GM12891 (cell line): ENCODE data around the gene FGF11.

Experiments
- DNase-seq: peaks from one replicate; pipeline ENCODE4 v3.0.0; 2011; ENCODE audit warnings: low spot score; ENCODE audit not compliant: insufficient read length
- FAIRE-seq: peaks from 2 replicates; lab custom pipeline; 2011; peaks lifted over from hg19 to GRCh38; lab: Jason Lieb, UNC
- PAX5 ChIP-seq: IDR thresholded peaks from 2 replicates; pipeline ENCODE4 v1.6.1; 2011; ENCODE audit warnings: low read length, moderate library complexity, mild to moderate bottlenecking; ENCODE audit not compliant: insufficient read depth, severe bottlenecking
- POLR2A ChIP-seq: IDR thresholded peaks from 2 replicates; pipeline ENCODE4 v1.6.1; 2011; ENCODE audit warnings: low read depth, low read length, control low read depth
- POLR2AphosphoS5 ChIP-seq: IDR thresholded peaks from 2 replicates; pipeline ENCODE4 v1.6.1; 2011; ENCODE audit warnings: low read depth, low read length, control low read depth
- POU2F2 ChIP-seq: IDR thresholded peaks from 2 replicates; pipeline ENCODE4 v1.6.1; 2011; ENCODE audit warnings: low read depth, mild to moderate bottlenecking, control low read depth, low read length, moderate library complexity
- SPI1 ChIP-seq: IDR thresholded peaks from 2 replicates; pipeline ENCODE4 v1.6.1; 2011; ENCODE audit warnings: low read depth, low read length, control low read depth
- TAF1 ChIP-seq: IDR thresholded peaks from 2 replicates; pipeline ENCODE4 v1.6.1; 2011; ENCODE audit warnings: low read depth, low read length, control low read depth

FGF11 gene

DNA sequence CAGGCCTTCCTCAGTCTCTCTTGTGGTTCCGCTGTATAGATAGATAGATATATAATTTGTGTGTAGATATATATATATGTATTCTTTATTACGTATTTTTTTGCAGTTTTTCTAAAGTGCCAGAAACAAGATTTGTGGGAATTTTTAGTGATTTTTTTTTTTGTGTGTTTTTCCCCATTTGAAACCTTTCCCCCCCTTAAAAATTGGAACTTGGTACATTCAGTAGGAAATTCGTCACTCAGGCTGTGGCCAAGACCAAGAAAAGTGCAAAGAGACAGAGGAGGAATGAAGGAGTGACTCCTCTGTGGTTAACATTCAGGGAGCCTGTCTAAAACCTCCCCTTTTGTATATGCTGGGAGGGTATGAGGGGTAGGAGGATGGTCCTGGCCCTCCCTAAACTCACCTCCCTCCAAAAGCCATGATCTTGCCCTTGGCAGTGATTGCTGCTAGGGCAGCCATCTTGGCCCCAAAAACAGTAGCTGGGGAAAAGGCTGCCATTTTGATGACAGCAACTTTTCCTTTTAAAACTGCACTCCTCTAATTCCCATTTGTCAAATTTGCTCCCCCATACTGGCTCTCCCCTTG is 20.7 kb downstream of the FGF11 start:
- TF ChIP-seq POLR2AphosphoS5, result no peak
- TF ChIP-seq POU2F2, result no peak
- no peak for TF ChIP-seq PAX5
- TF ChIP-seq POLR2A, result no peak
- TF ChIP-seq SPI1, result no peak
- no peak for TF ChIP-seq TAF1
- no peak for FAIRE-seq
- no peak for DNase-seq

DNA sequence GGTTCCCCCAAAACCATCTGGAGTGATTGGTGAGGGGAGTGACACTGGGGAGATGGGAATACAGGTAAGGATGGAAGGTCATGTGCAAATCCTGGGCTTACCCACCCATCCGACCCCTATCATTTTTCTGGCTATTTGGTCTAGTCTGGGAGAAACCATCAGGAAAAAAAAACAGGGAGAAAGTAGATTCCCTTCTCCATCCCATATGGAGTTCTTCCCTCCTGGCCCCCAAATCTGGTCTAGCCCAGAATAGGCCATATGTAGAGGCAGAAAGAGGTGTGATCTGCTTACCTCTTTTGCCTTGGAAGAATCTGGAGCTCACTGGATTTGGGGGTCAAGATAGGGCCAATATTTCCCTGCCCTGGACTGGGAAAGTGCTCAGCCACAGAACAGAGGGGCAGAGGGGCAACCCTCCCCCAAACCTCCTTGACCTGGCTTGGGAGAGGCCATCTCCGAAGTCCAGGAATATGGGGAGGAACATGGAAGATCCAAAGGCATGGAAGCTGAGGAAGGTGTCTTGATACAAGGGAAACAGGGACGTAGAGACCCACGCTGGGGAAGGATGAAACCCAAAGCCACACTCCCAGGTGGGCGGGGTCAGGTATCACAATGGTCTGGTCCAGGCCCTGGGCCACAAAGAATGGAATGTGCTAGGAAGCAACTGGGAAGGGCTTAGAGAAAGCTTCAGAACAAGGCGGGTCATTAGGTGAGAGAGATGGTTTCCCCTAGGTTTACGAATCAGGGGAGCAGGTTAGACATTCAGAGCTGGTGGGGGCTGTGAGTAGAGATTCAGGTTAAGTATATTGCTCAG is 21.7 kb downstream of the FGF11 start:
- TF ChIP-seq POLR2AphosphoS5, result no peak
- FAIRE-seq, result no peak
- no peak for DNase-seq

GRCh38 chr17:7462474-7463371 is 23.4 kb downstream of the FGF11 start:
- DNase-seq (no peak), FAIRE-seq (no peak)
- TF ChIP-seq POLR2AphosphoS5, result no peak
- no peak for TF ChIP-seq POLR2A
- TF ChIP-seq TAF1, result no peak
- TF ChIP-seq PAX5, result no peak
- TF ChIP-seq POU2F2, result no peak
- TF ChIP-seq SPI1, result no peak

DNA sequence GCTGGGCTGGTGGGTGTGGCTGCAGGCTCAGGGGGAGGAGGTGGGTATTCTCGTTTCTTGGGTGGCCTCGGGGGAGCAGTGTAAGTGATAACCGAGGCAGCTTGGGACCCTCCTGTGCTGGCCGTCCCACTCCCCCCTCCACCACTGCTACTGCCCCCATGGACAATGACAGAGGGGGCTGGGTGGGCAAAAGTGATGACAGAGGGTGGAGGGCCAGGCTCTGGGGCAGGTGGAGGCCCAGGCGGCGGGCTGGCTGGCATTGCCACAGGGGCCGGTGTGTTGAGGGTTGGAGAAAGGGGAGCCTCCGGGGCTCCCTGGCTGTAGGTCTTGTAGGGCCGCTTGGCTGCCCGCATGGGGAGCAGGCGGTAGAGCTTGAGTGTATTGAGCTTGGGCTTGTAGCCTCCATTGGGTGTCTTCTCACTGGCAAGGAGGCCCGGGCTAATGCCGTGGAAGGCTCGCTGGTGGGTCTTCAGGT is 24.1 kb downstream of the FGF11 start:
- DNase-seq (no peak), FAIRE-seq (no peak)
- TF ChIP-seq SPI1, result no peak
- TF ChIP-seq POLR2AphosphoS5, result no peak
- TF ChIP-seq PAX5, result no peak
- no peak for TF ChIP-seq POU2F2
- no peak for TF ChIP-seq POLR2A
- no peak for TF ChIP-seq TAF1

- TF ChIP-seq TAF1 (no peak), POLR2AphosphoS5 (no peak), POLR2A (no peak)
- DNase-seq (no peak), FAIRE-seq (no peak)
Measured at GRCh38 chr17:7464081-7464480, 24.8 kb downstream of the FGF11 start.

DNA sequence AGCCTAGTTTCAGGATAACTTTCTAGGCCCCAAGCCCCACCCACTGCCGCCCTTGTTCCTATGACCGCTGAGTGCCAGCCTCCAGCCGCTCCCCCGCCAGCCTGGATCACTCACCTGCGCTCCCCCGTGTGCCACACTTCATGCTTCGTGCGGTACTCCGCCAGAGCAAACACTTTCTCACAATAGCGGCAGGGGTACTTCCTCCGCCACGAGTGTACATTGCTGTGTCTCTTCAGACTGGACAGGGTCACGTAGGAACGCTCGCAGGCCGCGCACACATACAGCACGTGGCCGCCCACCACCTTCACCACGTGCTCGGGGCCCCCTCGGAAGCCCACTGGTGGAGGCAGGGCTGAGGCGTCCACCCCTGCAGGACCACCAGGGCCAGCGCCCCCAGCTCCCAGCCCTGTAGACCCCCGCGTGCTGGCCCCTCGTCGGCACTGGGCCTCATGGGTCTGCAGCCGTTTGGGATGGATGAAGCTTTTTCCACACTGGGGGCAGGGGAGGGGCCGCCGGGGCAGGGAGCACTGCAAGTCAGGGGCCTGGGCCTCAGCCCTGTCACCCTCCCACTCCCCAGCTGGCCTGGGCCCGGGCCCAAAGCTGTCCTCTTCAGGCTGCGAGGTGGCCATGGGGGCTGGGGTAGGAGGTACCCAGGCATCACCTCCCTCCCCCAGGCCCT is 26.4 kb downstream of the FGF11 start:
- no peak for FAIRE-seq
- no peak for TF ChIP-seq SPI1
- TF ChIP-seq POLR2A, result no peak
- TF ChIP-seq TAF1, result no peak
- TF ChIP-seq POLR2AphosphoS5, result no peak
- TF ChIP-seq PAX5, result no peak
- TF ChIP-seq POU2F2, result no peak
- DNase-seq, result no peak

GRCh38 chr17:7466318-7466638 is 27.0 kb downstream of the FGF11 start:
- TF ChIP-seq SPI1 (no peak), POLR2A (no peak)
- no peak for FAIRE-seq
- DNase-seq, result no peak

DNA sequence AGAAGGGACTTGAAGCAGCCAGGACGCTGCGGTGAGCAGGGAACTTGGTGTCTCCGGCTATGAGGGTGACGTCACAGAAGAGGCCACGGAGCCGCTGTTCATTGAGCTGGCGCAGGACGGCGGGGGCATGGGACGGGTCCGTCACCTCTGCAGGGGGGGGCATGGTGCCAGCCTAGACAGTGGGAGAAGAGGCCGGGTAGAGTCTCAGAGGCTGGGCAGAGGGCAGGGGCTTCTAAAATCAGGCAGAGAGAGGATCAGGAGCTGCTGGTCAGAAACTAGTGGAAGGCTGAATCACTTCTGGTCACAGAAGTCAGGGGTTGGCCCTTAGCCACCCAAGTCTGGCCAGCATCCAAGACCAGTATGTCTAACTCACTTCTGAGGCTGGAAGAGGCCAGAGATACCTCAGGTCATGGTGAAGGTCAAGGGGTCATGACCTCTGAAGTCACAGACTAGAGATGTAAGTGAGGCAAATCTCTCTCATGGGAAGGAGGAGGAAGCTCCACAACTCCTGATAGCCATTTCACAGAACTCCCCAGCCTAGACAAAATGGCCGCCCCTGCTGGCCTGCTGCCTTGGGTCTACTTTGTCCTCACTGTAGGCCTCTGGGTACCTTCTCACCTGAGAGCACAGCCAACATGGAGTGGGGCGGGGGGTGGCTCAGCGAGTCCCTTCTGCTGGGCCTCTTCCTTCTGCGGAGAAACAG is 27.5 kb downstream of the FGF11 start:
- no peak for DNase-seq
- TF ChIP-seq POLR2AphosphoS5, result no peak
- no peak for TF ChIP-seq PAX5
- TF ChIP-seq POU2F2, result no peak
- no peak for TF ChIP-seq POLR2A
- no peak for TF ChIP-seq TAF1
- no peak for TF ChIP-seq SPI1
- no peak for FAIRE-seq

GRCh38 chr17:7467498-7467897 is 28.2 kb downstream of the FGF11 start:
- no peak for TF ChIP-seq PAX5
- peak; percentile 17; the same call in 1 of the 2 replicates for TF ChIP-seq POU2F2
- FAIRE-seq (no peak), DNase-seq (no peak)
